ENCODE data around the gene RPAIN. TPM values are rescaled to one million over a fixed set of nuclear protein-coding genes. Genes with fewer than 3 reads are reported as not detected.

RPAIN gene
- total and polyA plus RNA-seq, 2 of the 13 experiments (the other 11 are each of a cell fraction or from before 2014, with no cell fraction given): 42.1 to 58.5 TPM

- TF ChIP-seq HNRNPK (IDR thresholded peaks at IDR 0.05; ENCODE audit: low read depth, low read length, poor library complexity, severe bottlenecking): no peak
- TF ChIP-seq TCF12 (IDR thresholded peaks at IDR 0.05): no peak
- peak; percentile 92; the same call in 1 of the 2 replicates for TF ChIP-seq TCF12 (CRISPR knock-in tag; IDR thresholded peaks at IDR 0.05)
- no peak for TF ChIP-seq RCOR2 (CRISPR knock-in tag; IDR thresholded peaks at IDR 0.05)
- TF ChIP-seq FOXP4 (CRISPR knock-in tag; IDR thresholded peaks at IDR 0.05): no peak
- no peak for TF ChIP-seq GFI1 (CRISPR knock-in tag; IDR thresholded peaks at IDR 0.05; ENCODE audit: borderline replicate concordance)
- no peak for TF ChIP-seq ZNF646 (CRISPR knock-in tag; IDR thresholded peaks at IDR 0.05)
- TF ChIP-seq ETV6 (CRISPR knock-in tag; conservative IDR thresholded peaks at IDR 0.05): 0 out of 2 replicates have a peak, but pooled peaks have one; percentile 37
- peak; percentile 77; the same call in 1 of the 2 replicates for TF ChIP-seq NRL (CRISPR knock-in tag; IDR thresholded peaks at IDR 0.05; ENCODE audit: borderline replicate concordance)
- no peak for TF ChIP-seq MEIS1 (CRISPR knock-in tag; IDR thresholded peaks at IDR 0.05; ENCODE audit: borderline replicate concordance)
- TF ChIP-seq HNF4A (CRISPR knock-in tag; IDR thresholded peaks at IDR 0.05): 0 out of 2 replicates have a peak, but pooled peaks have one; percentile 2
- TF ChIP-seq ZNF407 (CRISPR knock-in tag; IDR thresholded peaks at IDR 0.05; ENCODE audit: not compliant biosample characterization): no peak
These were observed at the start of gene RPAIN (continued) for GRCh38 chr17:5419959-5420653.
